ENCODE data around the gene ZFP64.
"Not testable (repeated sequence)": the region's sequence is repeated elsewhere in the genome, so short reads cannot be mapped to it uniquely, and the experiment has no call there.

ZFP64 gene

DNA sequence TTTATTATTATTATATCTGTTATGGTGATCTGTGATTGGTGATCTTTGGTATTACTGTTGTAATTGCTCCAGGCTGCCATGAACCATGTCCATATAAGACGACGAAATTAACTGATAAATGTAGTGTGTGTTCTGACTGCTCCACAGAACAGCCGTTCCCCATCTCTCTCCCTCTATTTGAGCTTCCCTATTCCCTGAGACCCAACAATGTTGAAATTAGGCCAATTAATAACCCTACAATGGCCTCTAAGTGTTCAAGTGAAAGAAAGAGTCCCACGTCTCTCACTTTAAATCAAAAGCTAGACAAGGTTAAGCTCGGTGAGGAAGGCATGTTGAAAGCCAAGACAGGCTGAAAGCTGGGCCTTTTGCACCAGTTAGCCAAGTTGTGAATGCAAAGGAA is 51.6 kb downstream of the ZFP64 start:
- no peak overlapping the region for H3K4me3 ChIP-seq (ENCODE audit: low read length)
- H3K27me3 ChIP-seq (ENCODE audit: control insufficient read depth, insufficient read depth, low read length) = no peaks in the 10 kb centered on the region
- no peaks in the 10 kb centered on the region for H3K36me3 ChIP-seq (ENCODE audit: control insufficient read depth, insufficient read depth, low read length)
- H3K27ac ChIP-seq (ENCODE audit: low read depth, low read length) = no peak overlapping the region
- no peaks in the 10 kb centered on the region for H3K4me1 ChIP-seq (ENCODE audit: control insufficient read depth, insufficient read depth, low read length)
- no peak overlapping the region for H3K9ac ChIP-seq (ENCODE audit: low read length)

DNA sequence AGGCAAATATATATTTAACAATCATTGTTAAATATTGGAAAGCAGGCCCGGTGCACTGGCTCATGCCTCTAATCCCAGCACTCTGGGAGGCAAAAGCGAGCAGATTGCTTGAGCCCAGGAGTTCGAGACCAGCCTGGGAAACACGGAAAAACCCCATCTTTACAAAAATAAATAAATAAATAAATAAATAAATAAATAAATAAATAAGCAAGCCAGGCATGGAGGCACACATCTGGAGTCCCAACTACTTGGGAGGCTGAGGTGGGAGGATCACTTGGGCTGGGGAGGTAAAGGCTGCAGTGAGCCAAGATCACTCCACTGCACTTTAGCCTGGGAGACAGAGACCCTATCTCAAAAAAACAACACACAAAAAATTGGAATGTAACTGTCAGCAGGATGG is 53.7 kb downstream of the ZFP64 start:
- Histone ChIP-seq H3K4me1 (ENCODE audit: control insufficient read depth, insufficient read depth, low read length) (no peaks in the 10 kb centered on the region), H3K27ac (ENCODE audit: low read depth, low read length) (no peak overlapping the region), H3K36me3 (ENCODE audit: control insufficient read depth, insufficient read depth, low read length) (no peaks in the 10 kb centered on the region), H3K9ac (ENCODE audit: low read length) (no peak overlapping the region), H3K4me3 (ENCODE audit: low read length) (no peak overlapping the region), H3K27me3 (ENCODE audit: control insufficient read depth, insufficient read depth, low read length) (no peaks in the 10 kb centered on the region)

- H3K27ac ChIP-seq (ENCODE audit: low read depth, low read length); H3K9ac ChIP-seq (ENCODE audit: low read length); H3K36me3 ChIP-seq (ENCODE audit: control insufficient read depth, insufficient read depth, low read length); H3K4me1 ChIP-seq (ENCODE audit: control insufficient read depth, insufficient read depth, low read length); H3K4me3 ChIP-seq (ENCODE audit: low read length); H3K27me3 ChIP-seq (ENCODE audit: control insufficient read depth, insufficient read depth, low read length): not testable (repeated sequence)
These were observed 57.9 kb downstream of the ZFP64 start for GRCh38 chr20:52133714-52134113.

DNA sequence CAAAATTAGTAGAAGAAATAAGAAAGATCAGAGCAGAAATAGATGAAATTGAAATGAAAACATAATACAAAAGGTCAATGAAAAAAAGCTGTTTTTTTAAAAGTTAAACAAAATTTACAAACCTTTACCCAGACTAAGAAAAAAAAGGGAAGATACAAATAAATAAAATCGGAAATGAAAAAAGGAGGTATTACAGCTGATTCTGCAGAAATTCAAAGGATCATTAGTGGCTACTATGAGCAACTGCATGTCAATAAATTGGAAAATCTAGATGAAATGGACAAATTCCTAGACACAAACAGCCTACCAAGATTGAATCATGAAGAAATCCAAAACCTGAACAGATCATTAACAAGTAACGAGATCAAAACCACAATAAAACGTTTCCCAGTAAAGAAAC is 59.2 kb downstream of the ZFP64 start:
- Histone ChIP-seq H3K9ac (ENCODE audit: low read length) (no peak overlapping the region), H3K36me3 (ENCODE audit: control insufficient read depth, insufficient read depth, low read length) (no peaks in the 10 kb centered on the region), H3K4me3 (ENCODE audit: low read length) (no peak overlapping the region), H3K27me3 (ENCODE audit: control insufficient read depth, insufficient read depth, low read length) (no peaks in the 10 kb centered on the region), H3K4me1 (ENCODE audit: control insufficient read depth, insufficient read depth, low read length) (no peaks in the 10 kb centered on the region), H3K27ac (ENCODE audit: low read depth, low read length) (no peak overlapping the region)

- no peak overlapping the region for H3K9ac ChIP-seq (ENCODE audit: low read length)
- no peak overlapping the region for H3K27ac ChIP-seq (ENCODE audit: low read depth, low read length)
- no peaks in the 10 kb centered on the region for H3K4me1 ChIP-seq (ENCODE audit: control insufficient read depth, insufficient read depth, low read length)
- no peaks in the 10 kb centered on the region for H3K27me3 ChIP-seq (ENCODE audit: control insufficient read depth, insufficient read depth, low read length)
- no peak overlapping the region for H3K4me3 ChIP-seq (ENCODE audit: low read length)
- H3K36me3 ChIP-seq (ENCODE audit: control insufficient read depth, insufficient read depth, low read length) = no peaks in the 10 kb centered on the region
These were observed 60.4 kb downstream of the ZFP64 start for GRCh38 chr20:52131048-52131643.

DNA sequence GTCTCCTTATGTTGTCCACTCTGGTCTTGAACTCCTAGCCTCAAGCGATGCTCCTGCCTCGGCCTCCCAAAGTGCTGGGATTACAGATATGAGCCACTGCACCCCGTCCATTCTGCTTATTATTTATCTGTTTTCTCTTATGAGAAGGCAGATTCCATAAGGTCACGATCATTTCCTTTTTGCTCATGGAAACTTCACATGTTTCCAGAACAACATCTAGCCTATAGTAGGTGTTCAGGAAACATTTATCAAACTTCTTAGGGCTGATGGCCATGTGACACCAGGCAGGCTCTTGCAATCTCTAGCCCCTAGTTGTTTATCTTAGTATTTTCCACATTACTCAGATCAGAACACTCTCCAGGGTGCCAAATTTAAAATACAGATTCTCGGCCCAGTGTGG is 61.2 kb downstream of the ZFP64 start:
- H3K36me3 ChIP-seq (ENCODE audit: control insufficient read depth, insufficient read depth, low read length) = no peaks in the 10 kb centered on the region
- no peaks in the 10 kb centered on the region for H3K4me1 ChIP-seq (ENCODE audit: control insufficient read depth, insufficient read depth, low read length)
- H3K27ac ChIP-seq (ENCODE audit: low read depth, low read length) = no peak overlapping the region
- H3K4me3 ChIP-seq (ENCODE audit: low read length) = no peak overlapping the region
- H3K9ac ChIP-seq (ENCODE audit: low read length) = no peak overlapping the region
- no peaks in the 10 kb centered on the region for H3K27me3 ChIP-seq (ENCODE audit: control insufficient read depth, insufficient read depth, low read length)

GRCh38 chr20:52129611-52130010 is 62.0 kb downstream of the ZFP64 start:
- no peaks in the 10 kb centered on the region for H3K27me3 ChIP-seq (ENCODE audit: control insufficient read depth, insufficient read depth, low read length)
- no peaks in the 10 kb centered on the region for H3K4me1 ChIP-seq (ENCODE audit: control insufficient read depth, insufficient read depth, low read length)
- no peaks in the 10 kb centered on the region for H3K36me3 ChIP-seq (ENCODE audit: control insufficient read depth, insufficient read depth, low read length)
- H3K27ac ChIP-seq (ENCODE audit: low read depth, low read length) = no peak overlapping the region
- H3K9ac ChIP-seq (ENCODE audit: low read length) = no peak overlapping the region
- no peak overlapping the region for H3K4me3 ChIP-seq (ENCODE audit: low read length)

DNA sequence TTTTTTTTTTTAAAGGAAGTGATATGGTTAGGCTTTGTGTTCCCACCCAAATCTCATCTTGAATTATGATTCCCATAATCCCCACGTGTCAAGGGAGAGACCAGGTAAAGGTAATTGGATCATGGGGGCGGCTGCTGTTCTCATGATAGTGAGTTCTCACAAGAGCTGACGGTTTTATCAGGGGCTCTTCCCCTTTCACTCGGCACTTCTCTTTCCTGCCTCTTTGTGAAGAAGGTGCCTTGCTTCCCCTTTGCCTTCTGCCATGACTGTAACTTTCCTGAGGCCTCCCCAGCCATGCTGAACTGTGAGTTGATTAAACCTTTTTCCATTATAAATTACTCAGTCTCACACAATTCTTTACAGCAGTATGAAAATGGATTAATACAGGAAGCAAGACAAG is 64.3 kb downstream of the ZFP64 start:
- no peaks in the 10 kb centered on the region for H3K4me1 ChIP-seq (ENCODE audit: control insufficient read depth, insufficient read depth, low read length)
- no peak overlapping the region for H3K27ac ChIP-seq (ENCODE audit: low read depth, low read length)
- no peak overlapping the region for H3K4me3 ChIP-seq (ENCODE audit: low read length)
- no peaks in the 10 kb centered on the region for H3K36me3 ChIP-seq (ENCODE audit: control insufficient read depth, insufficient read depth, low read length)
- no peaks in the 10 kb centered on the region for H3K27me3 ChIP-seq (ENCODE audit: control insufficient read depth, insufficient read depth, low read length)
- no peak overlapping the region for H3K9ac ChIP-seq (ENCODE audit: low read length)

DNA sequence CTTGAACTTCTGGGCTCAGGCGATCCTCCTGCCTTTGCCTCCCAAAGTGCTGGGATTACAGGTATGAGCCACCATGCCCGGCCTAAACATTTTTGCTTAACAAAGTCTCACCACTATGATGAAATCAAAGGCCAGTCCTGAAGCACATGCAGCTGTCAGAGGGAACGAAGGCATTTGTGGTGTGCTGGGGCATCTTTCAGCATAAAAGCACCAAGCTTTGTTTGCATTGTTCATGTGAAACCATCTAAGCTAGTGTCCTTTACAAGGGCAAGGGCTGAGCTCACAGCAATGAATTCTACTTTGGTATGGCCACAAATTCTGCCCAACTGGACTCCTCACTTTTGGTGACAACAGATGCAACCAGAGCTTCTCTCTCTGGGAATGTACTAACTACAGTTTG is 66.8 kb downstream of the ZFP64 start:
- Histone ChIP-seq H3K27ac (ENCODE audit: low read depth, low read length) (no peak overlapping the region), H3K4me1 (ENCODE audit: control insufficient read depth, insufficient read depth, low read length) (no peaks in the 10 kb centered on the region), H3K36me3 (ENCODE audit: control insufficient read depth, insufficient read depth, low read length) (peaks cover 3% of the 10 kb centered on the region), H3K9ac (ENCODE audit: low read length) (no peak overlapping the region), H3K27me3 (ENCODE audit: control insufficient read depth, insufficient read depth, low read length) (no peaks in the 10 kb centered on the region), H3K4me3 (ENCODE audit: low read length) (no peak overlapping the region)

GRCh38 chr20:52118696-52119095 is 72.9 kb downstream of the ZFP64 start:
- Histone ChIP-seq H3K4me1 (ENCODE audit: control insufficient read depth, insufficient read depth, low read length) (no peaks in the 10 kb centered on the region), H3K4me3 (ENCODE audit: low read length) (no peak overlapping the region), H3K9ac (ENCODE audit: low read length) (no peak overlapping the region), H3K36me3 (ENCODE audit: control insufficient read depth, insufficient read depth, low read length) (peaks cover 3% of the 10 kb centered on the region), H3K27ac (ENCODE audit: low read depth, low read length) (no peak overlapping the region), H3K27me3 (ENCODE audit: control insufficient read depth, insufficient read depth, low read length) (no peaks in the 10 kb centered on the region)

DNA sequence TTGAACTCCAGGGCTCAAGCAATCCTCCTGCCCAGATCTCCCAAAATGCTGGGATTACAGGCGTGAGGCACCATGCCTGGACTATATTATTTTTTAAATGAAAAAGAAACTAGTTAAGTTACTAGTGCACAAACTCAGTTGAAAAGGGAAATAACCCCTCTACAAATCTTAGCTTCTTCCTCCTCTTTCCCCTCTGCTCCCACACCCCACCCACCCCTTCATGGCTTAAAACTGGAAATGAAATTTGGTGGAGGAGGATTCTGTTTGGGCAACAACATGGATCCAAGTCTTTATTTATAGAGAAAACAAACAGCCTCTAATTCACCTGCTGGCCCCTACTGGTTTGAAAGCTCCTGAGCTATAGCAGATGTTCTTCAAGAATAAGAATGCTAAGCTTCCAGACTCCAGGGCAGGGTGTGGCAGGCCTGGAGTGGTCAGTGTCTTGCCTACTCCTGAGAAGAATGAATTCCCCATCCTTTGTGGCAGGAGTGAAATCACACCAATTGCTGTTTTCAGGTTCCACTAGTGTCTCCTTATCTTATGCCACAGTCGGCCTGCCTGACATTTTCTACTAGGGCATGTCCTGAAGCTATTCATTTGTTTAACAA is 73.5 kb downstream of the ZFP64 start:
- H3K36me3 ChIP-seq (ENCODE audit: control insufficient read depth, insufficient read depth, low read length) = peaks cover 3% of the 10 kb centered on the region
- no peaks in the 10 kb centered on the region for H3K4me1 ChIP-seq (ENCODE audit: control insufficient read depth, insufficient read depth, low read length)
- no peak overlapping the region for H3K4me3 ChIP-seq (ENCODE audit: low read length)
- no peak overlapping the region for H3K27ac ChIP-seq (ENCODE audit: low read depth, low read length)
- H3K9ac ChIP-seq (ENCODE audit: low read length) = no peak overlapping the region
- no peaks in the 10 kb centered on the region for H3K27me3 ChIP-seq (ENCODE audit: control insufficient read depth, insufficient read depth, low read length)

- Histone ChIP-seq H3K27me3 (ENCODE audit: control insufficient read depth, insufficient read depth, low read length) (no peaks in the 10 kb centered on the region), H3K4me3 (ENCODE audit: low read length) (no peak overlapping the region), H3K9ac (ENCODE audit: low read length) (no peak overlapping the region), H3K4me1 (ENCODE audit: control insufficient read depth, insufficient read depth, low read length) (no peaks in the 10 kb centered on the region), H3K27ac (ENCODE audit: low read depth, low read length) (no peak overlapping the region), H3K36me3 (ENCODE audit: control insufficient read depth, insufficient read depth, low read length) (no peaks in the 10 kb centered on the region)
These were observed 81.1 kb downstream of the ZFP64 start for GRCh38 chr20:52110456-52110855.
